ENCODE measurements around the gene RYR3.

The RYR3 gene

DNA sequence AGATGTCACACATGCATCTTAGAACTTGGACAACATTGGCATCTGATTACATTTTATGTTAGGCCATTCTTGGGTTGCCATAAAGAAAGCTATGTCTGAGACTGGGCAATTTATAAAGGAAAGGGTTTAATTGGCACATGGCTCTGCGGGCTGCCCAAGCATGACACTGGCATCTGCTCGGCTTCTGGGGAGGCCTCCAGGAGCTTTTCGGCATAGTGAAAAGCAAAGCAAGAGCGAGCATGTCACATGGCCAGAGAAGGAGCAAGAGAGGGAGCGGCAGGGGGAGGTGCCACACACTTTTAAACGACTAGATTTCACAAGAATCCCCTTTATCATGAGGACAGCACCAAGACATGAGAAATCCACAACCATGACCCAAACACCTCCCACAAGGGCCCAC is 11.3 kb downstream of the RYR3 start:
- DNase-seq, result no peak

DNA sequence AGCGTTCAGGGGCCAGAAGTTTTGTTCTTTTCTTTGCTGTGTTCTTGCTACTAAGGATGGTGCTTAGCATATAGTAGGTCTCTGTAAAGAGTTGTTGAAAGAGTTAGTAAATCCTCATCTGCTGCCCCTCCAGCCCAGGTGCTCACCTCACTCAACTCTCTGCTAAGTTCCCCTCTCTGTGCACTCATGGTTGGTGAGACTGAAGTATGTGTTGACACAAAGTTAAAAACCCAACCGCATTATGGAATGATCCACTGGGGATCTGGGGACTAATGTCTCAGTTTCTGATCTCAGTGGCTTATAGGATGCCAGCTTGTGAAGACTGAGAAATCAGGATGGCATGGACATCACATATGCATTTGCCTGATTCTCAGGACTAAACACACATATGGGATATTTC is 13.8 kb downstream of the RYR3 start:
- DNase-seq, result no peak

- DNase-seq, result no peak
Observed at GRCh38 chr15:33326908-33327307, 16.1 kb downstream of the RYR3 start.

GRCh38 chr15:33328106-33328505 is 17.3 kb downstream of the RYR3 start:
- no peak for DNase-seq

GRCh38 chr15:33329457-33329856 is 18.7 kb downstream of the RYR3 start:
- DNase-seq, result no peak

GRCh38 chr15:33330931-33331330 is 20.2 kb downstream of the RYR3 start:
- DNase-seq, result no peak

GRCh38 chr15:33341953-33342352 is 31.2 kb downstream of the RYR3 start:
- no peak for DNase-seq

DNA sequence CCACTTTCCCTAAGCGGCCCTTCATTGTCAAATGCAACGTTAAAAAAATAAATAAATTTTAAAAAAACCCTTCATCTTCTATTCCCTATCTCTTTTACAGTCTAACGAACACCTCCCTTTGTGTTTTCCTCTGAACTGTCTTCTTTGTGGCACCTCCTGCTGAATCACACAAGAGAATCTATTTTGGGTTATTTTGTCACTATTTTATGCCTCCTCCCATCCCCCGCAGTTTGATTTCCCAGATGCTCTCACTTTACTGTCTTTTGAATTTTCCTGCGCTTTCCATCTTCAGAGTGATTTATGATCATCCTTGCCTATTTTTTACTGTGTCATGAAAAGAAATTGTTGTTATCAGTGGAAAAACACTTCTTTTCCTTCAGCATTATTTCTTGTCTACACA is 32.5 kb downstream of the RYR3 start:
- no peak for DNase-seq

DNA sequence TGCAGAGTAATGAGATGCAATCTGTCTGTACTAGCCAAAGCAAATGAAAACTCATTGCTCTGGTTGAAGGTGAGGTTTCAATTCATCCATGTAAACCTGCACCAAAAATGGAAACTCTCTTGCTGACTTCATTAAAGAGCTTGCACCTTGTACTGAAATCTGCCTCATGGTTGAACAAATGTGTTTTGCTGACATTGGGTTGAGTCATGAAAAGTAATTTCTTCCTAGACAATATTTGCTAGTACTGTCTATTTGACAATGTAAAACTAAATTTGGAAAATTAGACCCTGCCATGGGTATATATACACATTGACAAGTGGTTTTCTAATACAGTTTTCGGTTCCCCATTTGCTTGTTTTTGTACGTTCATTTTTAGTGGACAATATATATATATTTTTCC is 33.3 kb downstream of the RYR3 start:
- DNase-seq, result no peak

- DNase-seq, result no peak
Observed at GRCh38 chr15:33344530-33344929, 33.8 kb downstream of the RYR3 start.

- no peak for DNase-seq
Observed at GRCh38 chr15:33354411-33354810, 43.6 kb downstream of the RYR3 start.

- no peak for DNase-seq
Observed at GRCh38 chr15:33357845-33358244, 47.1 kb downstream of the RYR3 start.

- DNase-seq, result no peak
Observed at GRCh38 chr15:33358306-33358705, 47.5 kb downstream of the RYR3 start.

GRCh38 chr15:33360886-33361285 is 50.1 kb downstream of the RYR3 start:
- no peak for DNase-seq

- no peak for DNase-seq
Observed at GRCh38 chr15:33369941-33370622, 59.3 kb downstream of the RYR3 start.

DNA sequence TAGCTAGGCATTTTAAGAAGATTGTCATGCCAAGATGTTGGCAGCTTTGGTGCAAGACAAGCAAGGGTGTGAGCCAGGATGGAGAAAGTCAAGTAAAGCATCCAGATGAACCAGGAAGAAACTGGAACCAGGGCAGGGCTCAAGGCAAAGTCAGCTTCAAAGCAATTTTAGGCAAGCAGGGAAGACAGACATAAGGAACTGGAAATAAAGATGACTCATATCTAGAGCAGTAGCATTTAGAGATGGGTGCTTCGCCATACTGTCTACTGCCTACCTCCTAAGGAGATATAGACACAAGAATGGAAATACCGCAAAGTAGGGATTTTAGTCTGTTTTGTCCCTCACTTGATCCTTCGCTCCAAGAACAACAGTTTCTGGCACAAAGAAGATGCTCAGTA is 59.9 kb downstream of the RYR3 start:
- no peak for DNase-seq

GRCh38 chr15:33371159-33371558 is 60.4 kb downstream of the RYR3 start:
- no peak for DNase-seq

GRCh38 chr15:33374226-33374914 is 63.6 kb downstream of the RYR3 start:
- DNase-seq, result no peak

DNA sequence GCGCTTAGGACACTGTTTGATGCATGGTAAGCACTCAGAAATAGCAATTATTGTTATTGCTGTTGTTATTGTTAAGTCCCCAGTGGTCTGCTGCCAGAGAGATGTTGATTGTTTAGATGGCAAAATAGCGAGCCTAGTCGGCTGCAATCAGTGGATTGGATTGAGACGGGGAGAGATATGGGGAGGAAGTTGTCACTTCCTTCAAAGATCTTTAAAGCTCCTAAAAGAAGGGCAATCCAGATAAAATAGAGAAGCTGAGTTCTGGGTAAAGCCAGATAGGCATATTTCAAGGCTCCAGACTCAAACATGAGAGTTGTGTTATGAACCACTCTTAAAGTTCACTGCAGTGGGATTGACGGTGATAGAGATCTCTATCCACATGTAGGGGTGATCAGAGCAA is 64.5 kb downstream of the RYR3 start:
- no peak for DNase-seq

GRCh38 chr15:33377204-33377603 is 66.4 kb downstream of the RYR3 start:
- DNase-seq, result no peak

DNA sequence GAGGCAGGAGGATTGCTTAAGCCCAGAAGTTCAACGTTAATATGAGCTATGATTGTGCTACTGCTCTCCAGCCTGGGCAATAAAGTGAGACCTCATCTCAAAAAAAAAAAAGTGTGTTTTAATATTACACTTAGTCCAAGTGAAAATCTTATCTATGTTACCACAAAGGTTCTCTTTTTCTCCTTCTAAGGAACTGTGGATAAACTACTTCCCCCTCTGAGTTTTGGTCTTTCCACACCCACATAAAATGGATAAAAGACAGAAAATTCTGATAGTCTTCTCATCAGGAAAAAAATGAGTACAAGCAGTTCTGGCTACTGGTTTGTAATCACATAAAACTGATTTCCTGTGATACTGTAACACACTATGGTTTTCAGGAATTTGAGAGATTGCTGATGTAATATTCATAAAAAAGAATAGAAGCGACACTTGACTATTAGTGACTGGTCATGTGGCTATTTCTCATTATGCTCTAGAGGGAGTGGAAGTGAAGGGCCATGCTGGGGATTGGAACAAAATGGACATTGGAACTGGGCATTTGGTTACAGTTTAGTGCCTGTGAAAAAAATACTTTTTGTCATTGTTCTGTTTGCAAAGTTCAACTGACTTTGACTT is 68.2 kb downstream of the RYR3 start:
- DNase-seq, result no peak

GRCh38 chr15:33380406-33380805 is 69.6 kb downstream of the RYR3 start:
- no peak for DNase-seq

DNA sequence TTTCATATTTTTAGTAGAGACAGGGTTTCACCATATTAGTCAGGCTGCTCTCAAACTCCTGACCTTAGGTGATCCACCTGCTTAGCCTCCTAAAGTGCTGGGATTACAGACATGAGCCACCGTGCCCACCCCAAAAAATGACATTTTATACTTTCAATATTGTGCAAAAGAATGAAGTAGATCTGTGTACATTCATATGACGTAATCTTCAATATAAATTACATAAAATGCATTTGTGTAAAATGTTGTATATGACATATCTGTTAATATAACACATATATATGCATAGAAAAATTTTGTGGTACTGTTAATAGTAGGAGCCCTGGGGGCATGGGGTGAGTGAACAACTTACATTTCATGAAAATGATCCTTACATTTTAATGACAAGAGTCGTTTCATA is 71.7 kb downstream of the RYR3 start:
- DNase-seq, result no peak

DNA sequence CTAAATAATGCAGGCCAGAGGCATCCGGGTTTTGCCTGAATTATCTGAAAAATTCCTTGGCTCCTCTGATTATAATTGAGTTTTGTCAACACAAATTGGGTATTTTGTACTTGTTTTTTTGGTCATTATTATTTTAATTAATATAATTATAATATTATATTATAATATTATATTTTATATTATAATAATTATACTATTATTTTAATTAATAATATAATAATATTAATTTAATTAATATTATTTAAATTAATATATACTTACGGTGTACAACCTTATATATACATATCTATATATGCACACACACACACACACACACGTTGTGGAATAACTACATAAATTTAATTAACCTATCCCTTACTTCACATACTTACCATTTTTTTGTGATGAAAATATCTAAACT is 73.5 kb downstream of the RYR3 start:
- no peak for DNase-seq

DNA sequence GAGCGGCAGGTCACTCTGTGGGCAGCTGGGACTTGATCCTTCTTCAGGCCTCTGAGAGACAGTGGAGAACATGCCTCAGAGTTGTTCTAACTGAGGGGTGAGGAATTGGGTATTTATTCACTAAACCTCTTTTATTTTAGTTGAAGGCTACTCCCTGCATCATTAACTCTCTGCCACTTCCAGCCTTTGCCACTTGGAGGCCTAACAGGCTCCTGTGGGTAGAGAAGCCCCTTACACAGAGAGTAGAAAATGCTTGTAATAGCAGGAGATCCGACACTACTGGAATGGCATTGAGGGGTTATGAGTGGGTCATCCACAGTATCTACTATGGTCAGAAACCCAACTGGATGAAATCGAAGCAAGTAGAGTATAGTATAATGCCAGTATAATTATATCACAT is 81.7 kb downstream of the RYR3 start:
- DNase-seq, result no peak

Measured in activated CD4-positive, alpha-beta T cell treated with anti-CD3 and anti-CD28 coated beads, Interleukin-2, Interleukin-6, amounts not matched to agents 100 ng/mL and 50 ng/mL, durations not matched to agents 16 hours and 8 hours (primary cell).